CD14-positive monocyte (primary cell): Measurements from ENCODE around the gene RNF111. TPM values are rescaled to one million over a fixed set of nuclear protein-coding genes. Genes with fewer than 3 reads are reported as not detected.

Experiments used
- DNase-seq, 3 donors: peaks; one replicate each; pipeline ENCODE4 v3.0.0-alpha.2; 2011 to 2022
- H2AFZ ChIP-seq: 2 replicates; pipeline ENCODE4 v1.6.0; 2012; ENCODE audit warnings: mild to moderate bottlenecking, low read depth, low read length, inconsistent platforms; ENCODE audit not compliant: insufficient read depth, poor library complexity, severe bottlenecking
- H3K27ac ChIP-seq, 2 donors: 1 replicate in 1 of 2; 2 replicates in 1 of 2; pipeline ENCODE4 v1.5.1; 2012 to 2013; ENCODE audit warnings: low read length in 2 of 2, control low read depth in 1 of 2, inconsistent platforms in 1 of 2, low read depth in 1 of 2, mild to moderate bottlenecking in 1 of 2
- H3K27me3 ChIP-seq, 2 donors: one replicate each; pipeline versions ENCODE4 v1.6.0 to v1.6.1; 2011 to 2013; ENCODE audit warnings: low read length in 2 of 2; ENCODE audit not compliant: control insufficient read depth in 2 of 2, insufficient read depth in 2 of 2
- H3K36me3 ChIP-seq, 2 donors: replicated peaks in 1 of 2; 1 replicate in 1 of 2; 2 replicates in 1 of 2; pipeline versions ENCODE4 v1.5.1 to v1.6.1; 2012 to 2013; ENCODE audit warnings: low read length in 2 of 2, control low read depth in 1 of 2, inconsistent platforms in 1 of 2, mild to moderate bottlenecking in 1 of 2; ENCODE audit not compliant: insufficient read depth in 2 of 2, control insufficient read depth in 1 of 2
- H3K4me1 ChIP-seq, 2 donors: 1 replicate in 1 of 2; 2 replicates in 1 of 2; pipeline versions ENCODE4 v1.5.1 to v1.6.1; 2012 to 2013; ENCODE audit warnings: low read length in 2 of 2, control low read depth in 1 of 2, inconsistent platforms in 1 of 2, mild to moderate bottlenecking in 1 of 2, moderate library complexity in 1 of 2; ENCODE audit not compliant: insufficient read depth in 2 of 2, control insufficient read depth in 1 of 2
- H3K4me2 ChIP-seq: replicated peaks from 2 replicates; pipeline ENCODE3; 2012; ENCODE audit warnings: low read length, moderate library complexity, mild to moderate bottlenecking; ENCODE audit not compliant: poor library complexity, severe bottlenecking; ENCODE audit errors: extremely low read depth
- H3K4me3 ChIP-seq, 3 experiments: fragments of 200-600 bp in 1 of 3; sonication (generic) in 1 of 3; replicated peaks in 1 of 3; 1 replicate in 2 of 3; 2 replicates in 1 of 3; pipeline ENCODE4 v1.5.1; 2011 to 2013; ENCODE audit warnings: low read length in 3 of 3, mild to moderate bottlenecking in 3 of 3, control low read depth in 2 of 3, low read depth in 2 of 3, inconsistent platforms in 1 of 3, moderate library complexity in 1 of 3
- H3K79me2 ChIP-seq: 2 replicates; pipeline ENCODE4 v1.6.0; 2012; ENCODE audit warnings: mild to moderate bottlenecking, control low read depth, inconsistent platforms, low read length, moderate library complexity; ENCODE audit not compliant: insufficient read depth
- H3K9ac ChIP-seq: 2 replicates; pipeline ENCODE4 v1.6.0; 2017; ENCODE audit warnings: low read length, mild to moderate bottlenecking; ENCODE audit not compliant: insufficient read depth, poor library complexity, severe bottlenecking
- H3K9me3 ChIP-seq, 2 donors: replicated peaks in 1 of 2; 1 replicate in 1 of 2; 2 replicates in 1 of 2; pipeline versions ENCODE4 v1.5.1 to v1.6.1; 2012 to 2013; ENCODE audit warnings: low read length in 2 of 2, control low read depth in 1 of 2; ENCODE audit not compliant: control insufficient read depth in 1 of 2, insufficient read depth in 1 of 2
- H4K20me1 ChIP-seq: 2 replicates; pipeline ENCODE4 v1.6.0; 2012; ENCODE audit warnings: mild to moderate bottlenecking, low read length, control low read depth, moderate library complexity; ENCODE audit not compliant: insufficient read depth
- H3K27ac Mint-ChIP-seq, 7 donors: one replicate each; pipeline ENCODE4 v1.8.0; 2020; ENCODE audit warnings: mild to moderate bottlenecking in 7 of 7, mixed read lengths in 7 of 7, moderate library complexity in 6 of 7, inconsistent platforms in 2 of 7
- H3K27me3 Mint-ChIP-seq, 3 donors: one replicate each; pipeline ENCODE4 v1.8.0; 2021 to 2022; ENCODE audit warnings: low read depth in 3 of 3, mild to moderate bottlenecking in 3 of 3, mixed read lengths in 3 of 3, moderate library complexity in 3 of 3, inconsistent platforms in 1 of 3
- H3K36me3 Mint-ChIP-seq, 2 donors: one replicate each; pipeline ENCODE4 v1.8.0; 2020; ENCODE audit warnings: mixed read lengths in 2 of 2, inconsistent platforms in 1 of 2, mild to moderate bottlenecking in 1 of 2
- H3K4me1 Mint-ChIP-seq: one replicate; pipeline ENCODE4 v1.8.0; 2020; ENCODE audit warnings: mild to moderate bottlenecking, mixed read lengths
- H3K4me3 Mint-ChIP-seq, 2 donors: one replicate each; pipeline ENCODE4 v1.8.0; 2020; ENCODE audit warnings: mild to moderate bottlenecking in 2 of 2, mixed read lengths in 2 of 2, moderate library complexity in 1 of 2
- H3K9me3 Mint-ChIP-seq, 7 donors: one replicate each; pipeline ENCODE4 v1.8.0; 2020 to 2022; ENCODE audit warnings: mixed read lengths in 7 of 7, mild to moderate bottlenecking in 6 of 7, moderate library complexity in 6 of 7, inconsistent platforms in 2 of 7
- CTCF ChIP-seq: fragments of 200-600 bp; IDR thresholded peaks from one replicate; pipeline ENCODE4 v1.8.0; 2022; ENCODE audit warnings: antibody characterized with exemption, mild to moderate bottlenecking
- WGBS: methylation state at CpG from one replicate; pipeline ENCODE4 v1.1.5; 2013; ENCODE audit warnings: missing lambda C conversion rate; ENCODE audit not compliant: insufficient coverage; 5-methylcytosine and 5-hydroxymethylcytosine counted together
- intact Hi-C, 2 donors: fragments of 100-400 bp; cut with micrococcal nuclease; formaldehyde crosslinking; loops; one replicate each; pipeline versions ENCODE4 v1.15.0 to v1.15.1; 2023
- polyA plus RNA-seq, 3 donors: library from polyadenylated mRNA; depleted of rRNA in 1 of 3; unstranded in 2 of 3; stranded (reverse) in 1 of 3; fragments of 300-500 nt in 2 of 3; fragments of >200 nt in 1 of 3; fragmentation: Illumina TruSeq in 2 of 3; gene quantifications; 1 replicate in 2 of 3; 2 replicates in 1 of 3; pipeline ENCODE4 v1.2.3, GENCODE V29; 2012 to 2021

RNF111 gene
- polyA plus RNA-seq, 3 donors = 10.2 to 28.0 (median 18.2) TPM

- intact Hi-C loops = no loop called here
- peaks cover 0 to 4% (median 0%) of the 10 kb centered on the region in 3 donors for H3K27me3 Mint-ChIP-seq
- H3K9me3 Mint-ChIP-seq = no peaks in the 10 kb centered on the region
- H3K4me2 ChIP-seq = no peak overlapping the region
- DNase-seq = no peak
- H3K27ac ChIP-seq = no peak overlapping the region
- no peak overlapping the region for H3K4me3 ChIP-seq
- H3K36me3 ChIP-seq = no peaks in the 10 kb centered on the region
- H3K27ac Mint-ChIP-seq = no peak overlapping the region
- H3K4me3 Mint-ChIP-seq = no peak overlapping the region
- peaks cover 8% of the 10 kb centered on the region for H3K4me1 Mint-ChIP-seq
- H3K79me2 ChIP-seq = no peaks in the 10 kb centered on the region
- TF ChIP-seq CTCF = no peak
- H3K27me3 ChIP-seq = no peaks in the 10 kb centered on the region
- no peaks in the 10 kb centered on the region for H3K9me3 ChIP-seq
- no peak overlapping the region for H3K9ac ChIP-seq
- WGBS = no CpG with 5 or more reads among the region's 1 CpG
- H2AFZ ChIP-seq = no peak overlapping the region
- H4K20me1 ChIP-seq = no peaks in the 10 kb centered on the region
- no peaks in the 10 kb centered on the region for H3K36me3 Mint-ChIP-seq
- H3K4me1 ChIP-seq = peaks cover 7% of the 10 kb centered on the region in 2 donors
Measured at GRCh38 chr15:58962136-58962535, 25.3 kb upstream of the RNF111 start.

GRCh38 chr15:58962662-58963565, 24.5 kb upstream of the RNF111 start:
- Mint-ChIP-seq H3K27me3 (peaks cover 0 to 4% (median 0%) of the 10 kb centered on the region in 3 donors), H3K36me3 (no peaks in the 10 kb centered on the region), H3K4me1 (peaks cover 2% of the 10 kb centered on the region), H3K9me3 (no peaks in the 10 kb centered on the region), H3K4me3 (no peak overlapping the region), H3K27ac (no peak overlapping the region)
- Histone ChIP-seq H3K4me1 (no peaks in the 10 kb centered on the region), H3K36me3 (no peaks in the 10 kb centered on the region), H3K27me3 (no peaks in the 10 kb centered on the region), H3K79me2 (no peaks in the 10 kb centered on the region), H4K20me1 (no peaks in the 10 kb centered on the region), H2AFZ (no peak overlapping the region), H3K4me3 (no peak overlapping the region), H3K9ac (no peak overlapping the region), H3K4me2 (no peak overlapping the region), H3K9me3 (no peaks in the 10 kb centered on the region), H3K27ac (no peak overlapping the region)
- intact Hi-C loops = no loop called here
- no peak for TF ChIP-seq CTCF
- no peak for DNase-seq
- 95% methylated on average over 3 of the region's 8 CpGs for WGBS
